ENCODE results near the gene PHF21A.
"Not testable (repeated sequence)": the region's sequence is repeated elsewhere in the genome, so short reads cannot be mapped to it uniquely, and the experiment has no call there.

DNA sequence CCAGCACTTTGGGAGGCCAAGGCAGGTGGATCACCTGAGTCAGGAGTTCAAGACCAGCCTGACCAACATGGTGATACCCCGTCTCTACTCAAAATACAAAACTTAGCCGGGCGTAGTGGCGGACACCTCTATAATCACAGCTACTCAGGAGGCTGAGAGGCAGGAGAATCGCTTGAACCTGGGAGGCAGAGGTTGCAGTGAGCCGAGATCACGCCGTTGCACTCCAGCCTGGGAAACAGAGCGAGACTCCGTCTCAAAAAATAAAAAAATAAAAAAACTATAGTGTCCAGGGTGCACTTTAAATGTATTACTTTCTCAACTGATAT is 4.6 kb downstream of the PHF21A start:
- TF ChIP-seq, protein P1, sequence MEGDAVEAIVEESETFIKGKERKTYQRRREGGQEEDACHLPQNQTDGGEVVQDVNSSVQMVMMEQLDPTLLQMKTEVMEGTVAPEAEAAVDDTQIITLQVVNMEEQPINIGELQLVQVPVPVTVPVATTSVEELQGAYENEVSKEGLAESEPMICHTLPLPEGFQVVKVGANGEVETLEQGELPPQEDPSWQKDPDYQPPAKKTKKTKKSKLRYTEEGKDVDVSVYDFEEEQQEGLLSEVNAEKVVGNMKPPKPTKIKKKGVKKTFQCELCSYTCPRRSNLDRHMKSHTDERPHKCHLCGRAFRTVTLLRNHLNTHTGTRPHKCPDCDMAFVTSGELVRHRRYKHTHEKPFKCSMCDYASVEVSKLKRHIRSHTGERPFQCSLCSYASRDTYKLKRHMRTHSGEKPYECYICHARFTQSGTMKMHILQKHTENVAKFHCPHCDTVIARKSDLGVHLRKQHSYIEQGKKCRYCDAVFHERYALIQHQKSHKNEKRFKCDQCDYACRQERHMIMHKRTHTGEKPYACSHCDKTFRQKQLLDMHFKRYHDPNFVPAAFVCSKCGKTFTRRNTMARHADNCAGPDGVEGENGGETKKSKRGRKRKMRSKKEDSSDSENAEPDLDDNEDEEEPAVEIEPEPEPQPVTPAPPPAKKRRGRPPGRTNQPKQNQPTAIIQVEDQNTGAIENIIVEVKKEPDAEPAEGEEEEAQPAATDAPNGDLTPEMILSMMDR (conservative IDR thresholded peaks at IDR 0.05; ENCODE audit: low read length): not testable (repeated sequence)
- not testable (repeated sequence) for TF ChIP-seq EZH2phosphoT487 (IDR thresholded peaks at IDR 0.05; ENCODE audit: borderline replicate concordance)
